Measurements from ENCODE around the gene COX6B2. TPM values are rescaled to one million over a fixed set of nuclear protein-coding genes. Genes with fewer than 3 reads are reported as not detected.

The COX6B2 gene
- polyA plus RNA-seq, 4 donors, result 0.07 to 0.09 TPM; not detected in 2

DNA sequence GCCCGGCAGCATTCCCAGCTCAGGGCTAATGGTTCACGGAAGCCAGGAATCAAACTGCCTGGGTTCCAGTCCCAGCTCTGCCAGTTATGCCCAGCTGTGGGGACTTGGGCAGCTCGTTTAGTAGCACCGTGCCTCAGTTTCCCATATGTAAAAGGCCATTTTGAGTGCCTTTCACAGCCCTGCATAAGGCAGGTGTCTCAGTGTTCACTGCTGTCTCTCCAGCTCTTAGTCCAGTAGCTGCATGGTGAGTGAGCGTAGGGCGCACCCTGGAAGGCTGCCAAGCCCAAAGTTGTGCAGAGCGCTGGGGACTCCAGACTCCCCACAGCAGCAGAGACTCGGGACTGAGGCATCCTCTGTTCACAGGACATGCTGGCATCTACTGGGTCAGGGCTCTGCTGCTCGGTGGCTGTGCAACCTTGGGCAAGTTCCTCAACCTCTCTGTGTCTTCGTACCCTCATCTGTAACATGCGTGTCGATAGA lies 36.7 kb upstream of the COX6B2 start:
- H3K9me3 ChIP-seq (ENCODE audit: control insufficient read depth in 2 of 2, insufficient read depth in 1 of 2, low read depth in 1 of 2, low read length in 1 of 2), result no peaks in the 10 kb centered on the region
- no peak overlapping the region for H3K4me3 ChIP-seq (ENCODE audit: low read depth in 1 of 3, low read length in 3 of 3)
- no peak overlapping the region for H3K27ac ChIP-seq (ENCODE audit: low read depth in 1 of 3, low read length in 2 of 3)
- FAIRE-seq, result no peak
- DNase-seq, result no peak
- peaks cover 6 to 22% (median 13%) of the 10 kb centered on the region in 3 donors for H3K4me1 ChIP-seq (ENCODE audit: control insufficient read depth in 3 of 3, insufficient read depth in 2 of 3, low read depth in 1 of 3, low read length in 2 of 3)
- peaks cover 4 to 65% (median 20%) of the 10 kb centered on the region in 3 donors for H3K36me3 ChIP-seq (ENCODE audit: control insufficient read depth in 3 of 3, insufficient read depth in 2 of 3, low read depth in 1 of 3, low read length in 3 of 3)
- H3K27me3 ChIP-seq (ENCODE audit: control insufficient read depth in 3 of 3, insufficient read depth in 3 of 3, low read length in 3 of 3), result no peaks in the 10 kb centered on the region
- 77 to 81% (median 78%) methylated on average over 12 of the region's 12 CpGs for WGBS, 3 donors

- no peak overlapping the region for H3K4me3 ChIP-seq (ENCODE audit: low read depth in 1 of 3, low read length in 3 of 3)
- no peaks in the 10 kb centered on the region for H3K9me3 ChIP-seq (ENCODE audit: control insufficient read depth in 2 of 2, insufficient read depth in 1 of 2, low read depth in 1 of 2, low read length in 1 of 2)
- DNase-seq (no peak), FAIRE-seq (no peak)
- H3K36me3 ChIP-seq (ENCODE audit: control insufficient read depth in 3 of 3, insufficient read depth in 2 of 3, low read depth in 1 of 3, low read length in 3 of 3), result peaks cover 4 to 67% (median 20%) of the 10 kb centered on the region in 3 donors
- H3K27ac ChIP-seq (ENCODE audit: low read depth in 1 of 3, low read length in 2 of 3), result no peak overlapping the region
- H3K4me1 ChIP-seq (ENCODE audit: control insufficient read depth in 3 of 3, insufficient read depth in 2 of 3, low read depth in 1 of 3, low read length in 2 of 3), result peaks cover 6 to 22% (median 13%) of the 10 kb centered on the region in 3 donors
- 76 to 84% (median 80%) methylated on average over 7 of the region's 7 CpGs for WGBS, 3 donors
- no peaks in the 10 kb centered on the region for H3K27me3 ChIP-seq (ENCODE audit: control insufficient read depth in 3 of 3, insufficient read depth in 3 of 3, low read length in 3 of 3)
Measured at GRCh38 chr19:55390461-55390880, 36.0 kb upstream of the COX6B2 start.

GRCh38 chr19:55389386-55390317 lies 35.1 kb upstream of the COX6B2 start:
- FAIRE-seq, result no peak
- WGBS, 3 donors, result 81 to 83% (median 83%) methylated on average over 21 of the region's 21 CpGs

GRCh38 chr19:55387736-55388497 lies 33.4 kb upstream of the COX6B2 start:
- DNase-seq (no peak), FAIRE-seq (no peak)
- H3K4me3 ChIP-seq (ENCODE audit: low read depth in 1 of 3, low read length in 3 of 3), result peak overlapping the region in 2 of 3 donors; percentile 63 to 97
- peaks cover 0 to under 1% of the 10 kb centered on the region in 2 donors for H3K9me3 ChIP-seq (ENCODE audit: control insufficient read depth in 2 of 2, insufficient read depth in 1 of 2, low read depth in 1 of 2, low read length in 1 of 2)
- H3K36me3 ChIP-seq (ENCODE audit: control insufficient read depth in 3 of 3, insufficient read depth in 2 of 3, low read depth in 1 of 3, low read length in 3 of 3), result peaks cover 4 to 65% (median 20%) of the 10 kb centered on the region in 3 donors
- no peak overlapping the region for H3K27ac ChIP-seq (ENCODE audit: low read depth in 1 of 3, low read length in 2 of 3)
- WGBS, 3 donors, result 78 to 82% (median 79%) methylated on average over 24 of the region's 24 CpGs
- no peaks in the 10 kb centered on the region for H3K27me3 ChIP-seq (ENCODE audit: control insufficient read depth in 3 of 3, insufficient read depth in 3 of 3, low read length in 3 of 3)
- H3K4me1 ChIP-seq (ENCODE audit: control insufficient read depth in 3 of 3, insufficient read depth in 2 of 3, low read depth in 1 of 3, low read length in 2 of 3), result peaks cover 7 to 37% (median 13%) of the 10 kb centered on the region in 3 donors

More at GRCh38 chr19:55389386-55390317, 35.1 kb upstream of the COX6B2 start:
- H3K27ac ChIP-seq (ENCODE audit: low read depth in 1 of 3, low read length in 2 of 3), result no peak overlapping the region
- no peaks in the 10 kb centered on the region for H3K9me3 ChIP-seq (ENCODE audit: control insufficient read depth in 2 of 2, insufficient read depth in 1 of 2, low read depth in 1 of 2, low read length in 1 of 2)
- peaks cover 4 to 67% (median 20%) of the 10 kb centered on the region in 3 donors for H3K36me3 ChIP-seq (ENCODE audit: control insufficient read depth in 3 of 3, insufficient read depth in 2 of 3, low read depth in 1 of 3, low read length in 3 of 3)
- H3K4me1 ChIP-seq (ENCODE audit: control insufficient read depth in 3 of 3, insufficient read depth in 2 of 3, low read depth in 1 of 3, low read length in 2 of 3), result peaks cover 6 to 27% (median 13%) of the 10 kb centered on the region in 3 donors
- no peak overlapping the region for H3K4me3 ChIP-seq (ENCODE audit: low read depth in 1 of 3, low read length in 3 of 3)
- no peak for DNase-seq
- no peaks in the 10 kb centered on the region for H3K27me3 ChIP-seq (ENCODE audit: control insufficient read depth in 3 of 3, insufficient read depth in 3 of 3, low read length in 3 of 3)

- Histone ChIP-seq H3K27me3 (ENCODE audit: control insufficient read depth in 3 of 3, insufficient read depth in 3 of 3, low read length in 3 of 3) (no peaks in the 10 kb centered on the region), H3K4me1 (ENCODE audit: control insufficient read depth in 3 of 3, insufficient read depth in 2 of 3, low read depth in 1 of 3, low read length in 2 of 3) (peaks cover 8 to 37% (median 13%) of the 10 kb centered on the region in 3 donors), H3K9me3 (ENCODE audit: control insufficient read depth in 2 of 2, insufficient read depth in 1 of 2, low read depth in 1 of 2, low read length in 1 of 2) (peaks cover 0 to 7% of the 10 kb centered on the region in 2 donors), H3K36me3 (ENCODE audit: control insufficient read depth in 3 of 3, insufficient read depth in 2 of 3, low read depth in 1 of 3, low read length in 3 of 3) (peaks cover 4 to 59% (median 20%) of the 10 kb centered on the region in 3 donors), H3K27ac (ENCODE audit: low read depth in 1 of 3, low read length in 2 of 3) (peak overlapping the region in 2 of 3 donors; percentile 66 to 97), H3K4me3 (ENCODE audit: low read depth in 1 of 3, low read length in 3 of 3) (peak overlapping the region; percentile 63 to 97 (median 95))
- WGBS, 3 donors, result 1% methylated on average over 33 of the region's 33 CpGs
- FAIRE-seq (no peak), DNase-seq (peak in 1 of 2 donors; percentile 16)
Measured at GRCh38 chr19:55386493-55386971, 32.0 kb upstream of the COX6B2 start.

DNA sequence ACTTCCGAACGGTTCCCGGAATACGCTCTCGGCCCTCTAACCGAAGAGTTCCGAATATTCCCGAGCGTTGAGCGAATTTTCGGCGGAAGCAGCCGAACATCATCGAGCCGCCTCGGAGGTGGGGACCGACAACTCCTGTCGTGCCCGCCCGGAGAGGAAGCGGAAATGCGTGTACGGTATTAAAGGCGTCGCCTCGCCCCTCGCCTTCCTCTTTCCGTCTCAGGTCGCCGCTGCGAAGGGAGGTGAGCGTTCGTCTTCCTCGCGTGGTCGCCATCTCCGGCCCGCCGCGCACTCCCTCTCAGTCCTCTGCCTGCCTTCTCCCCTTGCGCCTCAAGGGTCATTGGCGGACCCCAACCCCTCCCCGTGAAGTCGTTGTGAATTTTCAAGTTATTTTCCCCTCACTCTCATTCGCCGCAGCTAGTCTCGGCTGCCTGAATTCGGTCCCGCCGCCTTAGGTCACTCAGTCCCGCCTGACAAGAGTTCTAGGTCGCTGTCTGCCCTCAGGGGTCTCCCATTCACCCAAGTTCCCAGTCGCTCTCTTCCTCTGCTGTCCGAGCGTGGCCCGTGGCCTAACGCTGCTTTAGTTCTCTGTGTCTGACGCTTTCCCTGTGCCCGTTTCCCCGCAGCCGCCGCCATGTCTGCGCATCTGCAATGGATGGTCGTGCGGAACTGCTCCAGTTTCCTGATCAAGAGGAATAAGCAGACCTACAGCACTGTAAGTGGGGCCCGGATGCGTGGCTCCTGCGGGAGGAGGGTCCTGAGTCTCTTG lies 31.4 kb upstream of the COX6B2 start, which contains the start of gene RPL28:
Gene RPL28 (plus strand): TSS at position 209 of the 769 bp plus-strand sequence. CDS start 426 bp downstream, at position 635.
- Histone ChIP-seq H3K4me3 (ENCODE audit: low read depth in 1 of 3, low read length in 3 of 3) (peak within 1 kb of the TSS; percentile 75 to 97 (median 95)), H3K9me3 (ENCODE audit: control insufficient read depth in 2 of 2, insufficient read depth in 1 of 2, low read depth in 1 of 2, low read length in 1 of 2) (peaks cover 0 to 7% of the 10 kb centered on the region in 2 donors), H3K27me3 (ENCODE audit: control insufficient read depth in 3 of 3, insufficient read depth in 3 of 3, low read length in 3 of 3) (no peaks in the 10 kb centered on the region), H3K36me3 (ENCODE audit: control insufficient read depth in 3 of 3, insufficient read depth in 2 of 3, low read depth in 1 of 3, low read length in 3 of 3) (peaks cover 4 to 53% (median 17%) of the 10 kb centered on the region in 3 donors), H3K4me1 (ENCODE audit: control insufficient read depth in 3 of 3, insufficient read depth in 2 of 3, low read depth in 1 of 3, low read length in 2 of 3) (peaks cover 8 to 37% (median 12%) of the 10 kb centered on the region in 3 donors), H3K27ac (ENCODE audit: low read depth in 1 of 3, low read length in 2 of 3) (peak within 1 kb of the TSS; percentile 86 to 99 (median 97))
- FAIRE-seq (no peak), DNase-seq (peak; percentile 99)
- 0% methylated on average over 68 of the region's 68 CpGs for WGBS, 3 donors

GRCh38 chr19:55384920-55385723 lies 30.6 kb upstream of the COX6B2 start:
- H3K4me3 ChIP-seq (ENCODE audit: low read depth in 1 of 3, low read length in 3 of 3), result peak overlapping the region; percentile 47 to 97 (median 75)
- peak; percentile 97 to 98 for DNase-seq
- 3 to 4% (median 4%) methylated on average over 34 of the region's 34 CpGs for WGBS, 3 donors
- peaks cover 8 to 37% (median 12%) of the 10 kb centered on the region in 3 donors for H3K4me1 ChIP-seq (ENCODE audit: control insufficient read depth in 3 of 3, insufficient read depth in 2 of 3, low read depth in 1 of 3, low read length in 2 of 3)
- no peak for FAIRE-seq
- peaks cover 0 to 7% of the 10 kb centered on the region in 2 donors for H3K9me3 ChIP-seq (ENCODE audit: control insufficient read depth in 2 of 2, insufficient read depth in 1 of 2, low read depth in 1 of 2, low read length in 1 of 2)
- peaks cover 4 to 49% (median 17%) of the 10 kb centered on the region in 3 donors for H3K36me3 ChIP-seq (ENCODE audit: control insufficient read depth in 3 of 3, insufficient read depth in 2 of 3, low read depth in 1 of 3, low read length in 3 of 3)
- H3K27me3 ChIP-seq (ENCODE audit: control insufficient read depth in 3 of 3, insufficient read depth in 3 of 3, low read length in 3 of 3), result no peaks in the 10 kb centered on the region
- peak overlapping the region; percentile 86 to 99 (median 97) for H3K27ac ChIP-seq (ENCODE audit: low read depth in 1 of 3, low read length in 2 of 3)

Data from small intestine (tissue), 7 donors.